Activated T-cell treated with anti-CD3 and anti-CD28 coated beads, Interleukin-2, amount 50 U/mL, for 24 hours (primary cell): ENCODE data around the gene ALCAM.
A peak's percentile ranks its signal among the peaks of the same experiment; 100 is the strongest.

Experiments
- DNase-seq: peaks from one replicate; pipeline ENCODE4 v3.0.0-alpha.2; 2020
- H3K27ac Mint-ChIP-seq: 2 replicates; pipeline ENCODE4 v1.8.0; 2020; ENCODE audit warnings: mild to moderate bottlenecking, mixed read lengths
- H3K27me3 Mint-ChIP-seq: 2 replicates; pipeline ENCODE4 v1.8.0; 2020; ENCODE audit warnings: mixed read lengths
- H3K36me3 Mint-ChIP-seq: 2 replicates; pipeline ENCODE4 v1.8.0; 2020; ENCODE audit warnings: low read depth, mixed read lengths
- H3K4me1 Mint-ChIP-seq: 2 replicates; pipeline ENCODE4 v1.8.0; 2020; ENCODE audit warnings: low read depth, mixed read lengths
- H3K4me3 Mint-ChIP-seq: 2 replicates; pipeline ENCODE4 v1.8.0; 2020; ENCODE audit warnings: mild to moderate bottlenecking, moderate library complexity, mixed read lengths
- H3K9me3 Mint-ChIP-seq: 2 replicates; pipeline ENCODE4 v1.8.0; 2020; ENCODE audit warnings: mixed read lengths

The ALCAM gene

GRCh38 chr3:105366326-105367062 lies at the start of gene ALCAM:
Gene ALCAM (plus strand): TSS chr3:105366909.
- peak within 1 kb of the TSS; percentile 99 for H3K27ac Mint-ChIP-seq
- no peaks in the 10 kb centered on the region for H3K9me3 Mint-ChIP-seq
- H3K27me3 Mint-ChIP-seq = peaks cover 22% of the 10 kb centered on the region
- peak; percentile 86 for DNase-seq
- H3K4me1 Mint-ChIP-seq = peaks cover 54% of the 10 kb centered on the region
- H3K36me3 Mint-ChIP-seq = peaks cover 21% of the 10 kb centered on the region
- peak within 1 kb of the TSS; percentile 89 for H3K4me3 Mint-ChIP-seq

- H3K27ac Mint-ChIP-seq = no peak overlapping the region
- no peaks in the 10 kb centered on the region for H3K27me3 Mint-ChIP-seq
- H3K4me3 Mint-ChIP-seq = no peak overlapping the region
- H3K36me3 Mint-ChIP-seq = no peaks in the 10 kb centered on the region
- DNase-seq = no peak
- no peaks in the 10 kb centered on the region for H3K9me3 Mint-ChIP-seq
- peaks cover under 1% of the 10 kb centered on the region for H3K4me1 Mint-ChIP-seq
Measured at GRCh38 chr3:105317841-105318240, 48.9 kb upstream of the ALCAM start.

- Mint-ChIP-seq H3K9me3 (no peaks in the 10 kb centered on the region), H3K27me3 (no peaks in the 10 kb centered on the region), H3K4me3 (no peak overlapping the region), H3K36me3 (no peaks in the 10 kb centered on the region), H3K4me1 (peaks cover 5% of the 10 kb centered on the region), H3K27ac (no peak overlapping the region)
- DNase-seq = no peak
Measured at GRCh38 chr3:105322570-105323273, 44.0 kb upstream of the ALCAM start.

GRCh38 chr3:105323274-105323599 lies 43.5 kb upstream of the ALCAM start:
- Mint-ChIP-seq H3K36me3 (no peaks in the 10 kb centered on the region), H3K27me3 (no peaks in the 10 kb centered on the region), H3K9me3 (no peaks in the 10 kb centered on the region), H3K27ac (no peak overlapping the region), H3K4me1 (peaks cover 5% of the 10 kb centered on the region), H3K4me3 (no peak overlapping the region)
- no peak for DNase-seq

GRCh38 chr3:105324951-105325350 lies 41.8 kb upstream of the ALCAM start:
- Mint-ChIP-seq H3K4me3 (no peak overlapping the region), H3K36me3 (no peaks in the 10 kb centered on the region), H3K27me3 (no peaks in the 10 kb centered on the region), H3K9me3 (no peaks in the 10 kb centered on the region), H3K27ac (no peak overlapping the region), H3K4me1 (peaks cover 5% of the 10 kb centered on the region)
- DNase-seq = no peak

GRCh38 chr3:105327662-105328337 lies 38.9 kb upstream of the ALCAM start:
- no peaks in the 10 kb centered on the region for H3K9me3 Mint-ChIP-seq
- H3K4me1 Mint-ChIP-seq = peaks cover 5% of the 10 kb centered on the region
- DNase-seq = no peak
- H3K4me3 Mint-ChIP-seq = no peak overlapping the region
- H3K27ac Mint-ChIP-seq = no peak overlapping the region
- peaks cover 9% of the 10 kb centered on the region for H3K27me3 Mint-ChIP-seq
- no peaks in the 10 kb centered on the region for H3K36me3 Mint-ChIP-seq

- H3K4me3 Mint-ChIP-seq = no peak overlapping the region
- H3K36me3 Mint-ChIP-seq = no peaks in the 10 kb centered on the region
- no peak overlapping the region for H3K27ac Mint-ChIP-seq
- no peak for DNase-seq
- no peaks in the 10 kb centered on the region for H3K4me1 Mint-ChIP-seq
- H3K27me3 Mint-ChIP-seq = peaks cover 14% of the 10 kb centered on the region
- H3K9me3 Mint-ChIP-seq = peaks cover 3% of the 10 kb centered on the region
Measured at GRCh38 chr3:105328338-105328730, 38.4 kb upstream of the ALCAM start.

- Mint-ChIP-seq H3K4me3 (no peak overlapping the region), H3K9me3 (peaks cover 3% of the 10 kb centered on the region), H3K4me1 (peaks cover 1% of the 10 kb centered on the region), H3K27me3 (peaks cover 20% of the 10 kb centered on the region), H3K27ac (no peak overlapping the region), H3K36me3 (no peaks in the 10 kb centered on the region)
- no peak for DNase-seq
Measured at GRCh38 chr3:105332961-105333360, 33.7 kb upstream of the ALCAM start.

GRCh38 chr3:105334138-105334882 lies 32.4 kb upstream of the ALCAM start:
- peaks cover 20% of the 10 kb centered on the region for H3K27me3 Mint-ChIP-seq
- peaks cover 1% of the 10 kb centered on the region for H3K4me1 Mint-ChIP-seq
- no peaks in the 10 kb centered on the region for H3K36me3 Mint-ChIP-seq
- no peak overlapping the region for H3K27ac Mint-ChIP-seq
- no peak overlapping the region for H3K4me3 Mint-ChIP-seq
- peaks cover 3% of the 10 kb centered on the region for H3K9me3 Mint-ChIP-seq
- DNase-seq = no peak

- H3K9me3 Mint-ChIP-seq = no peaks in the 10 kb centered on the region
- DNase-seq = no peak
- H3K4me1 Mint-ChIP-seq = no peaks in the 10 kb centered on the region
- H3K27ac Mint-ChIP-seq = no peak overlapping the region
- H3K27me3 Mint-ChIP-seq = peaks cover 12% of the 10 kb centered on the region
- no peak overlapping the region for H3K4me3 Mint-ChIP-seq
- no peaks in the 10 kb centered on the region for H3K36me3 Mint-ChIP-seq
Measured at GRCh38 chr3:105339946-105340345, 26.8 kb upstream of the ALCAM start.

- H3K36me3 Mint-ChIP-seq = no peaks in the 10 kb centered on the region
Measured at GRCh38 chr3:105343991-105344390, 22.7 kb upstream of the ALCAM start.

GRCh38 chr3:105345156-105345555 lies 21.6 kb upstream of the ALCAM start:
- Mint-ChIP-seq H3K4me3 (no peak overlapping the region), H3K36me3 (no peaks in the 10 kb centered on the region), H3K27ac (no peak overlapping the region), H3K9me3 (no peaks in the 10 kb centered on the region), H3K4me1 (no peaks in the 10 kb centered on the region), H3K27me3 (peaks cover 8% of the 10 kb centered on the region)
- DNase-seq = no peak

More at GRCh38 chr3:105343991-105344390, 22.7 kb upstream of the ALCAM start:
- Mint-ChIP-seq H3K4me3 (no peak overlapping the region), H3K27ac (no peak overlapping the region), H3K9me3 (no peaks in the 10 kb centered on the region), H3K4me1 (no peaks in the 10 kb centered on the region), H3K27me3 (peaks cover 9% of the 10 kb centered on the region)
- no peak for DNase-seq

GRCh38 chr3:105347625-105348302 lies 18.9 kb upstream of the ALCAM start:
- Mint-ChIP-seq H3K4me1 (no peaks in the 10 kb centered on the region), H3K36me3 (no peaks in the 10 kb centered on the region), H3K4me3 (no peak overlapping the region), H3K27me3 (peaks cover 18% of the 10 kb centered on the region), H3K9me3 (no peaks in the 10 kb centered on the region), H3K27ac (no peak overlapping the region)
- DNase-seq = no peak

- no peak overlapping the region for H3K4me3 Mint-ChIP-seq
- no peaks in the 10 kb centered on the region for H3K9me3 Mint-ChIP-seq
- peaks cover 24% of the 10 kb centered on the region for H3K27me3 Mint-ChIP-seq
- H3K27ac Mint-ChIP-seq = no peak overlapping the region
- H3K36me3 Mint-ChIP-seq = no peaks in the 10 kb centered on the region
- no peaks in the 10 kb centered on the region for H3K4me1 Mint-ChIP-seq
- DNase-seq = no peak
Measured at GRCh38 chr3:105348307-105348706, 18.4 kb upstream of the ALCAM start.
